ENCODE measurements around the gene KRTAP10-10.
"Not testable (repeated sequence)": the region's sequence is repeated elsewhere in the genome, so short reads cannot be mapped to it uniquely, and the experiment has no call there.

KRTAP10-10 gene

DNA sequence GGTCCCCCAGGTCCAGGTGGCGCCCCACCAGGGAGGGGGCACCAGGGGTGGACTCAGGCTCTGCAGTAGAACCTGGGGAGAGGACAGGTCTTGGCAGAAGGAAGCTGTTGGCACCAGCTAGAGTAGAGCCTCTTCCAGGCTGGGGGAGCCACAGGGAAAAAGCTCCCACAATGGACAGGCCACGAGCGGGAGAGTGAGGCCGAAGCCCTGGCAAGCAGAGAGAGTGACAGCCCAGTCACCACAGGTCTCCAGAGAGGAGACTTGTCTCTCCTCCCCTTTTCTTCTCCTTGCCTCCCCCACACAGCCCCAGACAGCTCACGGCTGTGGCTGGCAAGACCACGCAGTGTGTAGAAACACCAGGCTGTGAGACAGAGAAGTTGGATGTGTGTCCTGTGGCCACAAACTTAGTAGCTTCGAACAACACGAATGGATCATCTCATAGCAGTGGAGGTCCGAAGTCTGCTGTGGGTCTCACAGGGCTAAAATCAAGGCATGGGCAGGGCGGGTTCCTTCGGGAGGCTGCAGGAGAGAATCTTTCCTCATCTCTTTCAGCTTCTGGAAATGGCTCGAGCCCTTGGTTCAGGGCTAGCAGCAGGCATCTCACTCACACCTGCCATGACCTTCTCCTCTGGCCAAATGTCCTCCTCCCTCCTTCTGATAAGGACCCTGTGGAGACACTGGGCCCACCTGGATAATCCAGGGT, 14.0 kb downstream of the KRTAP10-10 start:
- no peak for DNase-seq (ENCODE audit: low spot score)

GRCh38 chr21:44653123-44653522, 16.0 kb downstream of the KRTAP10-10 start:
- DNase-seq (ENCODE audit: low spot score), result no peak

- DNase-seq (ENCODE audit: low spot score), result peak; percentile 72
Observed at GRCh38 chr21:44653656-44654575, 16.8 kb downstream of the KRTAP10-10 start.

DNA sequence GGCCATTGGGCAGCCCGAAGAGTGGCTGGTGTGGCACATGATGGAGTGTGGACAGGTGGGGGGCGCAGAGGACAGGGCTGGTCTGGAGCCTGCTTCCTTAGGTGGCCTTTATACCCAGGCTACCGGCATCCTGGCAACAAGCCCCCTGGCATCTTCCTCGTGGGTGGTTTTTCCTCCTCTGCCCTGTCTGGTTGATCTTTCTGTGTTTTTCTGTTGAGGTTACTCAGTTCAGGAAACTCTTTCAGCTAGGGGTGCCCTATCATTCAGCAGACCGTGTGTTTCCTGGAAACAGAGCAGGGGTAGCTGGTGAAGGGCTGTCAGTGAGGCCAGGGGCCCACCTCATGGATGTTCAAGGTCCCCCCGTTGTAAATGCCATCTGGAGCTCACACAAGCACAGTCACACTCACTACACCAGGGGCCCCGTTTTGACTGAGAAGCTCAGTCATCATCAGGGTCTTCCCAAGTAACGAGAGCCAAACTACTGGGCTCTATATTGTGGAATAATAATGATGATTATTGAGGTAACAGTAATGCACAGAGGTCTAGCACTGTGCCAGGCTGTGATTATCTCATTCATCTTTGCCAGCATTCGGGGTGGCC, 17.5 kb downstream of the KRTAP10-10 start, which contains the start of gene KRTAP12-4:
TSS of gene KRTAP12-4 (minus strand) at position 84 of the 600 bp plus-strand sequence. CDS start at position 39, 45 bp downstream.
- DNase-seq (ENCODE audit: low spot score), result no peak

DNA sequence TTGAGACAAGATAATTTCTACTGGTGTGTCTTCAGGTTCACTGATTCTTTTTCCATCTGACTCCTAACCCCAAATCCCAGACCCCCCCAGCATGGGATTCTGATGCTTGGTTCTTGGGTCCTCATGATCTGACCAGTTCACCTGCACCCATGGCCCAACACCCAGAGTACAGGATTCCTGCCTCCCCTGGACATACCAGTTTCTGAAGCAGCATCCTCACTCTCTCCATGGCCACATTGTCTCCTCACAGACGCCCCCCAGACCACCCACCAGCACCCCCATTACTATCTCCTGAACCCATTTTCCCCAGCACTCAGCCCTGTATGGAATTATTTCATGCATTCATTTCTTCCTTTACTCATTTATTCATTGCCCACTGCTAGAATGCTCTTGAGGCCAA, 19.7 kb downstream of the KRTAP10-10 start:
- no peak for DNase-seq (ENCODE audit: low spot score)

- peak; percentile 74 for DNase-seq (ENCODE audit: low spot score)
Observed at GRCh38 chr21:44657635-44658540, 20.7 kb downstream of the KRTAP10-10 start, which contains the start of gene KRTAP12-3. Gene KRTAP12-3, plus strand, starts transcription at chr21:44657932. Its CDS starts 48 bp downstream, at chr21:44657980.

- DNase-seq (ENCODE audit: low spot score), result no peak
Observed at GRCh38 chr21:44658541-44658910, 21.4 kb downstream of the KRTAP10-10 start.

DNA sequence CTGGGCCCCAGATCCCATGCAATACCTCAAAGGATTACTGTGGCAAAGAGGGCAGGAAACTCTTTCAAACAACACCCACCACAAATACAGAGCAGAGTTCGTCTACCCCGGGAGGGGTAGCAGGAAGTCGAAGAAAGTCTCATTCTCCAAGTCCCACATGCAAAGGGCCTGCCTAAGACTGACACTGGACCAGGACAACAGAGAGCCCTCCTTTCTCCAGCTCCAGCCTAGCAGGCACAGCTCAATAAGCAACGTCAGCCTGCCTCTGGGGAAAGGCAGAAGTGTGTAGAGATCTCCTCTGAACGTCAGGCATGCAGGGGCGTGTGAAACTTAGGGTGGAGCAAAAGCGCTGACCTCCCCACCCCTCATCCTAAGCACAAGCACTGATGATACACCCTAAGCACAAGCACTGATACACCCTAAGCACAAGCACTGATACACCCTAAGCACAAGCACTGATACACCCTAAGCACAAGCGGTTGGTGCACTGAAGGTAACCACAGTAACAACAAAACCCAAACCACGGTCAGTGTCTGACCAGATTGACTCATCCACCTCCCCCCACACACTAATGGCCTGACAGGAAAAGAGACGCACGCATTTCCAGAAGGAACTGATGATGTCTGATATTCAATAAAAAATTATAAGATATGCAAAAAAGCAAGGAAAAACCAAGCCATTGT, 21.9 kb downstream of the KRTAP10-10 start:
- DNase-seq (ENCODE audit: low spot score), result peak; percentile 40

DNA sequence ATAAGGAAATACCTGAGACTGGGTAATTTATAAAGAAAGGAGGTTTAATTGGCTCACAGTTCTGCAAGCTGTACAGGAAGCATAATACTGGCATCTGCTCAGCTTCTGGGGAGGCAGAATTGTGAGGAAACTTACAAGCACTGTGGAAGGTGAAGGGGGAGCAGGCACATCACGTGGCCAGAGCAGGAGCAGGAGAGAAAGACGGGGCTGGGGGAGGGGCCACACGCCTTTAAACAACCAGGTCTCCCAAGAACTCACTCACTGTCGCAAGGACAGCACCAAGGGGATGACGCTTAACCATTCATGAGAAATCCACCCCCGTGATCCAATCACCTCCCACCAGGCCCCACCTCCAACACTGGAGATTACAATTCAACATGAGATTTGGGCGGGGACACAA, 24.4 kb downstream of the KRTAP10-10 start:
- DNase-seq (ENCODE audit: low spot score), result not testable (repeated sequence)

GRCh38 chr21:44664691-44665090, 27.5 kb downstream of the KRTAP10-10 start:
- DNase-seq (ENCODE audit: low spot score), result no peak

- DNase-seq (ENCODE audit: low spot score), result no peak
Observed at GRCh38 chr21:44666401-44667320, 29.5 kb downstream of the KRTAP10-10 start, which contains the start of gene KRTAP12-2. Gene KRTAP12-2, minus strand, starts transcription at chr21:44666927. Its CDS starts 41 bp downstream, at chr21:44666886.

DNA sequence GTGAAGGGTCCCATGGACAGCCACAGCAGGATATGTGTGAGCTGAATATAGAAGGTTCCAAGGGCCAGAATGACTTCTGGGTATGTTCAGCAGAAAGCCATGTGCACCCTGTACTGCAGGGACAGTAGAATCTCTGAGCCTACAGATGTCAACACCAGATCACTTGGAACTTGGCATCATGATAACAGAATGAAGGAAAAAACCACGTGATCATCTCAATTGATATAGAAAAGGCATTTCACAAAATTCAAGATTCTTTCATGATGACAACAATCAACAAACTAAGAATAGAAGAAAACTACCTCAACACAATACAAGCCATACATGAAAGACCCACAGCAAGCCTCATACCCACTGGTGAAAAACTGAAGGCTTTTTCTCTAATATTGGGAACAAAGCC, 30.5 kb downstream of the KRTAP10-10 start:
- DNase-seq (ENCODE audit: low spot score), result no peak

GRCh38 chr21:44670642-44671432, 33.7 kb downstream of the KRTAP10-10 start:
- no peak for DNase-seq (ENCODE audit: low spot score)

DNA sequence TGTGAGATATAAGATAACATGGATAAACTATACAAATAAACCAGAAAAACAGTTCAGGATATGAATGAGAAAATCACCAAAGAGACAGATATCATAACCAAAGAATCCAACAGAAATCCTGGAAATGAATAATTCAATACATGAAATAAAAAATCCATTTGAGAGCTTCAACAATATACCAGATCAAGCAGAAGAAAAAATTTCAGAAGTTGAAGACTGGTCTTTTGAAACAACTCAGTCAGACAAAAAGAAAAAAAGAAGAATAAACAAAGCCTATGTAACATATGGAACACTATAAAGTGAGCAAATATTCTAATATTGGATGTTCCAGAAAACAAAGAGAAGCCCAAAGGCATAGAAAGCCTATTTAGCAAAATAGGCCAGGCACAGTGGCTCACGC, 34.8 kb downstream of the KRTAP10-10 start:
- no peak for DNase-seq (ENCODE audit: low spot score)

DNA sequence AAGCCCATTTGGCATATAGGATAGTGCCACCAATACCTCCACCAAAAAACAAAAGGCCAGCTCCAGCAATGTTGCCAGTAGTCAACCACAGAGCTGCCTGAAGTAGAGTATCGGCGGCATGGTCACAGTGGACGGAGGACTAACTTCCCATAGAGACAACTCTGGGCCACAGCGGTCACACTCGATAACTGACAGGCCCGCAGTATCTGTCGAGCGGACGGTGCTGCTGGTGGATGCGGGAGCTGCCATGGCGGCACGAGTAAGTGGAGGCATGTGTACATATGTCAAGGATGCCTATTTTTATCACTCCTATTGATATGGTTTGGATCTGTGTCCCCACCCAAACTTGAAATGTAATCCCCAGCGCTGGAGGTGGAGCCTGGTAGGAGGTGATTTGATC, 40.7 kb downstream of the KRTAP10-10 start:
- DNase-seq (ENCODE audit: low spot score), result no peak

GRCh38 chr21:44681152-44681551, 44.0 kb downstream of the KRTAP10-10 start:
- DNase-seq (ENCODE audit: low spot score), result no peak

GRCh38 chr21:44681861-44682579, 44.9 kb downstream of the KRTAP10-10 start, which contains the start of gene KRTAP12-1:
Gene KRTAP12-1, minus strand, starts transcription at chr21:44682163. Its CDS starts 40 bp downstream, at chr21:44682123.
- DNase-seq (ENCODE audit: low spot score), result no peak

DNA sequence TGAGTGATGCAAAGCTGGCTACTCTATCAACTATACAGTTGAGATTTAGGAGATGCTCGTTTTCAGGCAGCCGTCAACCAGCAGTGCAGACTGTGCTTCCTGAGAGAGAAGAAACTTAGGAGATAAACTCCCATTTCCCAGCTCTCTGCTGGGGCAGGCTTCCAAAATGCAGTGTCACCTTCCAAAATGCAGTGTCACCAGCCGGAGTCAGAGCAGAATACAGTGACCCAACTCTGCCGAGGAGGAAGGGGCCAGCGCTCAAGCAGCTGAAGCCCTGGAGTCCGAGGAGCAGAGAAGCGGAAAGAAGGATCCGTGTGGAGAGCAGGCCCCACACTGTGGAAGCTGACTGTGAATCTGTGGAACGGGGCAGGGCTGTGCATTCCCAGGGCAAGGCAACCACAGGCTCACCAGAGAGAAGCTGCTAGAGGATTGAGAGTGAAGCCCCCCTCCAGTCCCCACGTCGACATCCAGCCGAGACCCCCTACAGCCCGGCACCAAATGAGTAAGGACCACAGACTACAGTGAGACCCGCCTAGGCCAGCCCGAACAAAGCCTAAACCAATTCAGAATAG, 45.5 kb downstream of the KRTAP10-10 start:
- no peak for DNase-seq (ENCODE audit: low spot score)
